PC-9 (cell line): ENCODE measurements around the gene APLNR. TPM values are rescaled to one million over a fixed set of nuclear protein-coding genes. Genes with fewer than 3 reads are reported as not detected.
A peak's percentile ranks its signal among the peaks of the same experiment; 100 is the strongest.

Source experiments
- BruUV-seq: library from RNA; stranded (reverse); fragments of 400-500 nt; replicated peaks from 2 replicates; lab custom pipeline; 2021; lab: Mats Ljungman, UMichigan
- CTCF ChIA-PET: fragments of 300-600 bp; sonication (Branson Sonifier 250); formaldehyde crosslinking; loops from one replicate; lab custom pipeline; 2022; ENCODE audit warnings: antibody characterized with exemption; lab: Charles Lee
- POLR2A ChIA-PET: fragments of 300-600 bp; sonication (Branson Sonifier 250); formaldehyde crosslinking; loops from one replicate; lab custom pipeline; 2022; ENCODE audit warnings: antibody characterized with exemption; ENCODE audit not compliant: unreplicated experiment; lab: Charles Lee
- DNase-seq, 2 experiments: peaks; one replicate each; pipeline versions ENCODE4 v3.0.0 to v3.0.0-alpha.2; 2015 to 2022; ENCODE audit warnings: mixed read lengths in 1 of 2
- H2AFZ ChIP-seq: fragments of 200-600 bp; sonication (generic); 2 replicates; pipeline ENCODE4 v1.8.1; 2017; ENCODE audit warnings: antibody characterized with exemption
- H3F3A ChIP-seq: fragments of 200-600 bp; sonication (generic); 2 replicates; pipeline ENCODE4 v1.8.1; 2017; ENCODE audit warnings: antibody characterized with exemption, mild to moderate bottlenecking, low read depth; ENCODE audit not compliant: insufficient read depth
- H3K27ac ChIP-seq: fragments of 200-600 bp; sonication (generic); 2 replicates; pipeline ENCODE4 v1.6.1; 2016; ENCODE audit warnings: mixed run types
- H3K27me3 ChIP-seq: fragments of 200-600 bp; sonication (generic); 2 replicates; pipeline ENCODE4 v1.6.1; 2016; ENCODE audit warnings: low read depth, mixed run types; ENCODE audit not compliant: insufficient read depth
- H3K36me3 ChIP-seq: fragments of 200-600 bp; sonication (generic); 2 replicates; pipeline ENCODE4 v1.6.1; 2016; ENCODE audit warnings: low read depth, mixed run types
- H3K4me1 ChIP-seq: fragments of 200-600 bp; sonication (generic); replicated peaks from 2 replicates; pipeline ENCODE4 v1.6.1; 2016; ENCODE audit warnings: mixed run types; ENCODE audit not compliant: insufficient read depth
- H3K4me2 ChIP-seq: fragments of 200-600 bp; sonication (generic); 2 replicates; pipeline ENCODE4 v1.6.1; 2017; ENCODE audit warnings: mixed run types
- H3K4me3 ChIP-seq: fragments of 200-600 bp; sonication (generic); 2 replicates; pipeline ENCODE4 v1.6.1; 2016; ENCODE audit warnings: mixed run types
- H3K79me2 ChIP-seq: fragments of 200-600 bp; sonication (generic); 2 replicates; pipeline ENCODE4 v1.6.1; 2017; ENCODE audit warnings: low read depth, mixed run types
- H3K9me2 ChIP-seq: fragments of 200-600 bp; sonication (generic); 2 replicates; pipeline ENCODE4 v1.8.1; 2017; ENCODE audit warnings: mild to moderate bottlenecking; ENCODE audit not compliant: insufficient read depth
- H3K9me3 ChIP-seq: fragments of 200-600 bp; sonication (generic); 2 replicates; pipeline ENCODE4 v1.8.1; 2016; ENCODE audit warnings: low read depth; ENCODE audit not compliant: insufficient read depth
- H4K20me1 ChIP-seq: fragments of 200-600 bp; sonication (generic); 2 replicates; pipeline ENCODE4 v1.8.1; 2017; ENCODE audit not compliant: insufficient read depth
- CTCF ChIP-seq: fragments of 200-600 bp; sonication (generic); conservative IDR thresholded peaks from 2 replicates; pipeline ENCODE4 v1.6.1; 2017; ENCODE audit warnings: mixed run types, antibody characterized with exemption, mild to moderate bottlenecking, moderate library complexity
- EZH2 ChIP-seq: fragments of 200-600 bp; sonication (generic); IDR thresholded peaks from 2 replicates; pipeline ENCODE4 v1.8.0; 2017; ENCODE audit warnings: antibody characterized with exemption, low read depth
- intact Hi-C: fragments of 100-400 bp; cut with micrococcal nuclease; formaldehyde crosslinking; loops from one replicate; pipeline ENCODE4 v1.10.0; 2022; ENCODE audit not compliant: unreplicated experiment
- total RNA-seq: library from RNA; stranded (reverse); gene quantifications from 2 replicates; pipeline ENCODE4 v1.2.3, GENCODE V29; 2021

Gene APLNR
- total RNA-seq, 1 experiment from 2014 or later = not detected

DNA sequence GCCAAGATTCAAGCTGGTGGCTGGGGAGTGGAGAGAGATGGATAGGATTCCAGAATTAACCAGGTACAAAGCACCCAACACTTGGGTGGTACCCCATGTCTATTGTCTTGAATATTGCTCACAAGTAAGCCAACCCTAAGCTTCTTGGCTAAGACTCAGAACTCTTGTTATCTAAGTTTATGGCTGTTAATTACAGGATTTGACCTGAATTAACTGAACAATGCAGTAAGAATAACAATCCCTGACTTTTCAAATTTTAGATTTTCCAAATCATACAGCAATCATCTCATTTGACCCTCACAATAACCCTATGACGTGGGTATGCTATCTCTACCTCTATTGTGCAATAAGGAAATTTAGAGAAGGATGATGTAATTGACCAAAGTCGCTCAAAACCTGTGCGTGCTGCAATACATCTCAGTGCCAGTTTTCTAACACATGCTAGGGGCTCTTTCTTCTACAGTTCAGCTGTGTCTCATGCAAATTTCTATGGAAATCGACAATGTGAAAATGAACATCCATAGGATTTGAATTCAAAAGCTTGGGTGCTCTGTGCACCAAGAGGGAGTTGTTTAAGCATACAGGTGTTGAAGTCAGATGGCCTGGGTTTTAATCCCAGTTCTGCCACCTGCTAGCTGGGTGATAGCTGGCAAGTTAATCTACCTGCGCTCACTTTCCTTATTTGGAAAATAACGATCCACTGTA is 40.1 kb upstream of the APLNR start:
- H3K9me2 ChIP-seq = peaks cover 7% of the 10 kb centered on the region; the same call in 1 of the 2 replicates
- no peaks in the 10 kb centered on the region for H3K27me3 ChIP-seq
- no peaks in the 10 kb centered on the region for H4K20me1 ChIP-seq
- peak overlapping the region; percentile 83 for H3K4me2 ChIP-seq
- peaks cover 18% of the 10 kb centered on the region for H3F3A ChIP-seq
- peak overlapping the region; percentile 49; the same call in 1 of the 2 replicates for H3K4me3 ChIP-seq
- H3K36me3 ChIP-seq = no peaks in the 10 kb centered on the region
- peak overlapping the region; percentile 80; the same call in 1 of the 2 replicates for H2AFZ ChIP-seq
- peak overlapping the region; percentile 90 for H3K27ac ChIP-seq
- no peaks in the 10 kb centered on the region for H3K9me3 ChIP-seq
- BruUV-seq = no TSS peak
- intact Hi-C loops = loop anchor here (1.0 kb wide), 1 partner anchor 161 kb away; no protein-coding TSS in a partner anchor
- peak in 1 of 2 experiments; percentile 15 for DNase-seq
- no peak for TF ChIP-seq EZH2
- TF ChIP-seq CTCF = no peak
- H3K79me2 ChIP-seq = no peaks in the 10 kb centered on the region
- CTCF ChIA-PET = no interaction called here
- H3K4me1 ChIP-seq = peaks cover 38% of the 10 kb centered on the region
- POLR2A ChIA-PET = interaction anchor here (0.7 kb wide), 2 partner anchors 37 to 47 kb away, joined by 4 read pairs; no protein-coding TSS in a partner anchor

DNA sequence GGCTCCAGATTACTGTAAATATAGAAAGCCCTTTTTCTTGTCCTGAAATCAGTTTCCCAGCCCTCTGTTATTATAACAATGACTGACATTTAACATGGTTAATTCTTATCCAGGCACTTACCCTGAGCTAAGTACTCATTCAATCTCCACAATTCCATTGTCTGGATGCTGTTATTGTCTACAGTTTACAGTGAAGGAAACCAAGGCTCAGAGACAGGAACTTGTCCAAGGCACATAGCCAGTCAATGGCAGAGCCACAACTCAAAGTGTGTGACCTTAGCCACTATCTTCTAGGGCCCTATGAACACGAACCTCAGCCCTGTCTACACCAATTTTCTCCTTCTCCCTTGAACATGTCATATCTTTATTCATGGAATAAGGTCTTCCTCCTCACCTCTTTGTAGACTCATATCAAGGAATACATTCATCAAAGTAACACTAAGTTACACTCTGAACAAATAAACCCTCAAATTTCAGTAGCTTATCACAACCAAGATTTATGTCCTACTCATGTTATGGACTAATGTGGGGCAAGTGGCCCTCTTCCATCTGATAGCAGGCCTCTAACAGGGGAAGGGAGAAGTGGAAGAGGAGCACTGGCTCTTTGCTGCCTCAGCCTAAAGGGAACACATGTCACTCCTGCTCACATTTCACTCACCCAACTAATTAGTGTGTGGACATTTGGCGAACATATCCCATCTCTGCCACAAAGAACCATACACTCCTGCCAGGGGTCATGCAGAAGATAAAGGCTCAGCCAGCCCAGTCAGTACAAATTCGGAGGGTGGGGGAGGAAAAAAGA is 39.3 kb upstream of the APLNR start:
- Histone ChIP-seq H3K4me1 (peaks cover 38% of the 10 kb centered on the region), H3K79me2 (no peaks in the 10 kb centered on the region), H4K20me1 (no peaks in the 10 kb centered on the region), H3K9me2 (peaks cover 7% of the 10 kb centered on the region; the same call in 1 of the 2 replicates), H3K27ac (no peak overlapping the region), H3K9me3 (no peaks in the 10 kb centered on the region), H3F3A (peaks cover 18% of the 10 kb centered on the region), H3K27me3 (no peaks in the 10 kb centered on the region), H2AFZ (no peak overlapping the region), H3K4me3 (no peak overlapping the region), H3K4me2 (0 out of 2 replicates have a peak overlapping the region, but pooled peaks have one; percentile 83), H3K36me3 (no peaks in the 10 kb centered on the region)
- intact Hi-C loops = no loop called here
- ChIA-PET POLR2A (no interaction called here), CTCF (no interaction called here)
- no TSS peak for BruUV-seq
- peak in 1 of 2 experiments; percentile 24 for DNase-seq
- no peak for TF ChIP-seq CTCF
- TF ChIP-seq EZH2 = no peak

DNA sequence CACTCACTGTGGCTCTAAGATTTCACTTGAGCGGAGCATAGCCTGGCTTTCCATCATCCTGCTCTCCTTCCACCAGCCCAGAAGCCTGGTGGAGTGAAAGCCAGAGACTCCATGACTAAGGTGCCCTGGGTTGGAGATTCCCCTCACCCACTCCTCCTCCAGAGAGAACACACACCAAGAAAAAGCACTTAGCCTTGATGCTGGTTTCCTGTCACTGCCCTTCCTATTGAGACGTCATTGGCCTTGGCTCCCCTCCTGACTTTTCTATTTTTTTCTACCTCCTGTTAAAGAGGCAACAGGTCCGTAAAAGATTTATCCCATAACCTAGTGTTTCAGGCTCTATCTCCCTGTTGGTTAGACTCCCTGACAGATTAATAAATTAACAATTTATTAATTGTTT is 38.5 kb upstream of the APLNR start:
- Histone ChIP-seq H3K4me3 (no peak overlapping the region), H3K27me3 (no peaks in the 10 kb centered on the region), H3K9me3 (no peaks in the 10 kb centered on the region), H3K4me2 (no peak overlapping the region), H3K4me1 (peaks cover 38% of the 10 kb centered on the region), H4K20me1 (no peaks in the 10 kb centered on the region), H2AFZ (no peak overlapping the region), H3K79me2 (no peaks in the 10 kb centered on the region), H3F3A (peaks cover 18% of the 10 kb centered on the region), H3K36me3 (no peaks in the 10 kb centered on the region), H3K9me2 (peaks cover 7% of the 10 kb centered on the region; the same call in 1 of the 2 replicates), H3K27ac (no peak overlapping the region)
- TF ChIP-seq EZH2 = no peak
- TF ChIP-seq CTCF = no peak
- CTCF ChIA-PET = interaction anchor here (0.7 kb wide), 1 partner anchor 832 kb away, joined by 5 read pairs; no protein-coding TSS in a partner anchor
- intact Hi-C loops = no loop called here
- no TSS peak for BruUV-seq
- DNase-seq = no peak
- POLR2A ChIA-PET = no interaction called here
